GM12801 (cell line): ENCODE measurements around the gene TTBK1.

Source experiments
- TF ChIP-seq, protein P1 (sequence below): IDR thresholded peaks from one replicate; pipeline ENCODE4 v1.5.1; 2011; ENCODE audit warnings: control low read depth; ENCODE audit not compliant: insufficient read length; ENCODE audit errors: extremely low read depth

TTBK1 gene

DNA sequence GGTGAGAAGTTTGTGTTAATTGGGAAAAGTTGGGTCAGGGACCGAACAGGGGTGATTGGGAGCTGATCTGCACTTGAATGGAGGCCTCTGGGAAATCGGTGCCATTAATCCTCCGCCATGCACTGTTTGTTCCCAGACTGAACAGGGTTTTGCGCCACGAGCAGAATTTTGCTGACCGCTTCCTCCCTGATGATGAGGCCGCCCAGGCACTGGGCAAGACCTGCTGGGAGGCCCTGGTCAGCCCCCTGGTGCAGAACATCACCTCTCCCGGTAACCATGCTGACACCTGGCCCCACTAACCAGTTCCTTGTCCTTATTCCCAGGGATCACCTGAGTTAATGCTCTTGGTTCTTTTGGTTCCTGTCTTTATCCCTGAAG is 39.6 kb upstream of the TTBK1 start:
- TF ChIP-seq, protein P1, sequence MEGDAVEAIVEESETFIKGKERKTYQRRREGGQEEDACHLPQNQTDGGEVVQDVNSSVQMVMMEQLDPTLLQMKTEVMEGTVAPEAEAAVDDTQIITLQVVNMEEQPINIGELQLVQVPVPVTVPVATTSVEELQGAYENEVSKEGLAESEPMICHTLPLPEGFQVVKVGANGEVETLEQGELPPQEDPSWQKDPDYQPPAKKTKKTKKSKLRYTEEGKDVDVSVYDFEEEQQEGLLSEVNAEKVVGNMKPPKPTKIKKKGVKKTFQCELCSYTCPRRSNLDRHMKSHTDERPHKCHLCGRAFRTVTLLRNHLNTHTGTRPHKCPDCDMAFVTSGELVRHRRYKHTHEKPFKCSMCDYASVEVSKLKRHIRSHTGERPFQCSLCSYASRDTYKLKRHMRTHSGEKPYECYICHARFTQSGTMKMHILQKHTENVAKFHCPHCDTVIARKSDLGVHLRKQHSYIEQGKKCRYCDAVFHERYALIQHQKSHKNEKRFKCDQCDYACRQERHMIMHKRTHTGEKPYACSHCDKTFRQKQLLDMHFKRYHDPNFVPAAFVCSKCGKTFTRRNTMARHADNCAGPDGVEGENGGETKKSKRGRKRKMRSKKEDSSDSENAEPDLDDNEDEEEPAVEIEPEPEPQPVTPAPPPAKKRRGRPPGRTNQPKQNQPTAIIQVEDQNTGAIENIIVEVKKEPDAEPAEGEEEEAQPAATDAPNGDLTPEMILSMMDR = no peak

DNA sequence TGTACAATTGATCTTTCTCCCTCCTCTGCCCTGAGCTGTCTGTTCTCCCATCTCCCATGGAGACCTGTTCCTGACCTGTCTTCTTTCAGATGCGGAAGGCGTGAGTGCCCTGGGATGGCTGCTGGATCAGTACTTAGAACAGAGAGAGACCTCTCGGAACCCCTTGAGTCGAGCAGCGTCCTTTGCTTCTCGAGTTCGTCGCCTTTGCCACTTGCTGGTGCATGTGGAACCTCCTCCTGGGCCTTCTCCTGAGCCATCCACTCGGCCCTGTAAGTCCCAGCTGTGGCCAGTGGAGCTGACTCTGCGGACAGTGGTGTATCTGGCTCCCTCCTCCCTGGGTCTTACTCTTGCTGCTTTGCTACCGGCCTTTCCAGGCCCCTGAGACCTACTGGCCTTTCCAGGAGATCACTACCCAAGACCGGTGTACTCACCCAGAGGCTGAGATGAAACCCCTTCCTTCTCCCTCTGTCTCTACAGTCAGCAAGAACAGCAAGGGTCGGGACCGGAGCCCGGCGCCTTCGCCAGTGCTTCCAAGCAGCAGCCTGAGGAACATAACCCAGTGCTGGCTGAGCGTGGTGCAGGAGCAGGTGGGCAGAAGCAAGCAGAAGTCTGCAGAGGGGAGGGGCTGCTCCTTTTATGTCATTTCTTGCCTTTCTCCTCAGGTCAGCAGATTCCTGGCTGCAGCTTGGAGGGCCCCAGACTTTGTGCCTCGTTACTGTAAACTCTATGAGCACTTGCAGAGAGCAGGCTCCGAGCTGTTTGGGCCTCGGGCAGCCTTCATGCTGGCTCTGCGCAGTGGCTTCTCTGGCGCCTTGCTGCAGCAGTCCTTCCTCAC is 38.8 kb upstream of the TTBK1 start:
- TF ChIP-seq, protein P1 = no peak

DNA sequence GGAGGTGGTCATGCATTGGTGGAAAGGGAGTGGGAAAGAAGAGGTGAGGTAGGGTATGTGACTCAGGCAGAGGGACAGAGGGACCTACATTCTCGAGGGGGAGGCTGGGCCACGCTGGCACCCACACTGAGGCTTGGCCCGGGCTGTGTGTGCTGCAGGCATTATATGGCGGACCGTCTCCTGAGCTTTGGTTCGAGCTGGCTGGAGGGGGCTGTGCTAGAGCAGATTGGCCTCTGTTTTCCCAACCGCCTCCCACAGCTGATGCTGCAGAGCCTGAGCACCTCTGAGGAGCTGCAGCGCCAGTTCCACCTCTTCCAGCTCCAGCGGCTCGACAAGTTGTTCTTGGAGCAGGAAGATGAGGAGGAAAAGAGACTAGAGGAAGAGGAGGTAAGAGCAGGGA is 37.4 kb upstream of the TTBK1 start:
- TF ChIP-seq, protein P1 = no peak

DNA sequence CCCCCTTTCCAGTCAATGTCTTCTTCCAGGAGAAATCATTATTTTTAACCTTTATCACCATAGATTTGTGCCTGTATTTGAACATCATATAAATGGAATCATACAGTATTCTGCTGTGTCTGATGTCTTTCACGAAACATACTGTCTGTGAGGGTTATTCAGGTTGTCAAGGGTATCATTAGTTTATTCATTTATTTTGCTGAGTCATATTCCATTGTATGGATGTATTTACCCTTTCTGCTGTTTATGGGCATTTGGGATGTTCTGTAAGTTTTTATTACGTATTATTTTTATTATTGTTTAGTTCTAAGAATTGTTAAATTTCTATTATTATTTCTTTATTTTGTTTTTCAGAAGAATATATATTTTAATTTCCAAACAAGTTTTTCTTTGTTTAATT is 36.0 kb upstream of the TTBK1 start:
- TF ChIP-seq, protein P1 = no peak

DNA sequence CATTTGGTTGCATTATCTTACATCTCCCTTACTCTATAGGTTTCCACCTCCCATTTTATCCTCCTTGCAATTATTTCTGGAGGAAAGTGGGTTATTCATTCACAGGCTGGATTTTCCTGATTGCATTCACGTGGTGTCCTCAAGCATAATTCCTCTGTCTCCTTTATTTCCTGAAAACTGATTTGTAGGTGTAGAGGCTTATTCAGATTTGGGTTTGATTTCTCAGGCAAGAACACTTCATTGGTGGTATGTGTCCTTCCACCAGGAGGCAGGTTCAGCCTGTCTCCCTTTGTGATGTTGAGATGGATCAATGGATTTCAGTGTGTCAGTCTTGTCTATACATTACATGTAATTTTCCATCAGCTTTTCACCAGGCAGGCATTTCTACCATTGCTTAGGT is 31.3 kb upstream of the TTBK1 start:
- TF ChIP-seq, protein P1 = no peak

DNA sequence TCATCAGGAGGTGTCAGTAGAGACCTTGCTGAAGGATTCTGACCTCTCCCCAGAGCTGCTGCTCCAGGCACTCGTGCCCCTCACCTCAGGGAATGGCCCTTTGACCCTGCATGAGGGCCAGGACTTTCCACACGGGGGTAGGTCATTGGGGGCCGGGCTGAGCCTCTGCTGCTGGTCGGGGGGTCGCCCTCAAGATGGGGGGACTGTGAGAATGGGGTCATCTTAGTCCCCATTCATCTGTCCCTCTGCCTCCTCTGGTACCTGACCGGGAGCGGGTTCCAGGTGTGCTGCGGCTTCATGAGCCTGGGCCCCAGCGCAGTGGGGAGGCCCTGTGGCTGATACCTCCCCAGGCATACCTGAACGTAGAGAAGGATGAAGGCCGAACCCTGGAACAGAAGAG is 29.9 kb upstream of the TTBK1 start:
- TF ChIP-seq, protein P1 = no peak

DNA sequence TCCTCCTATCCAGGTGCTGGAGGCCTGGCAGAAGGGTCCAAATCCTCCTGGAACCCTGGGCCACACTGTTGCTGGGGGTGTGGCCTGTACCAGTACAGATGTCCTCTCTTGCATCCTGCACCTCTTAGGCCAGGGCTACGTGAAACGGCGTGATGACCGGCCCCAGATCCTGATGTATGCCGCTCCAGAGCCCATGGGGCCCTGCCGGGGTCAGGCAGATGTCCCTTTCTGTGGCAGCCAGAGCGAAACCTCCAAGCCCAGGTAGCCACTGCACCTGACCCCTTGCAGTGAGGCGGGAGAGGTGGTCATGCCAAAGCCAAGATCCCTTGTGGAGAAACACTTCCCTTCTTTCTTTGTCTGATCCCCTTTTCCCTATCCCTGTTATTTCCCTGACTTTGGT is 28.2 kb upstream of the TTBK1 start:
- TF ChIP-seq, protein P1 = no peak
